ENCODE results near the gene PITHD1.

Gene PITHD1

DNA sequence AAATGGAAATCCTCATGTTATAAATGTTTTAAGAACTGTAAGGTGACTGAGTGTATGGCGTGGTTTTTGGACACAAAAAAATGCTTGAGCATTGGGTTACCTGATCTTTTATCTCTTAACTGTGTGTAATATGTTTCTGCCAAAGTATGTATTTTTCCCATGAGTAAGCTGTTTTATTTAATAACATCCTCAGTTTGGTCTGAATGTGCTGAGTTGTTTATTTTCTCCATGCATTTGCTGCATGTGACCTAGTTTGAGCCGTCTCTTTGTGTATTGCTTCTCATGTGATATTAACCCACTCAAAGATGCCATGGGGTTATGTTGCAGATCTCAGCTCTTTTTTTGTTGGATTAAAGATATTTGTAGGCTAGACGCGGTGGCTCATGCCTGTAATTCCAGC is 6.6 kb downstream of the PITHD1 start:
- Histone ChIP-seq H3K27ac (peak overlapping the region; percentile 91), H3K36me3 (ENCODE audit: insufficient read depth, low read length) (peaks cover 73% of the 10 kb centered on the region), H3K9ac (ENCODE audit: insufficient read length) (peak overlapping the region; percentile 73), H3K4me3 (0 out of 2 replicates have a peak overlapping the region, but pooled peaks have one; percentile 5), H3K9me3 (ENCODE audit: low read depth, low read length) (no peaks in the 10 kb centered on the region)
- DNase-seq (ENCODE audit: low read depth, low spot score): no peak
- TF ChIP-seq POLR2AphosphoS5 (IDR thresholded peaks at IDR 0.05; ENCODE audit: borderline replicate concordance, low read depth, low read length) (no peak), FOXP2 (optimal IDR thresholded peaks at IDR 0.05; ENCODE audit: control extremely low read depth, extremely low read length, insufficient read depth) (no peak), EZH2 (IDR thresholded peaks at IDR 0.05) (no peak)

GRCh38 chr1:23787701-23788100 is 9.5 kb downstream of the PITHD1 start:
- Histone ChIP-seq H3K9me3 (ENCODE audit: low read depth, low read length) (no peaks in the 10 kb centered on the region), H3K4me3 (no peak overlapping the region), H3K9ac (ENCODE audit: insufficient read length) (no peak overlapping the region), H3K36me3 (ENCODE audit: insufficient read depth, low read length) (peaks cover 47% of the 10 kb centered on the region), H3K27ac (peak overlapping the region; percentile 32; the same call in 1 of the 2 replicates)
- no peak for DNase-seq (ENCODE audit: low read depth, low spot score)
- TF ChIP-seq POLR2AphosphoS5 (IDR thresholded peaks at IDR 0.05; ENCODE audit: borderline replicate concordance, low read depth, low read length): no peak
- no peak for TF ChIP-seq EZH2 (IDR thresholded peaks at IDR 0.05)
- TF ChIP-seq FOXP2 (optimal IDR thresholded peaks at IDR 0.05; ENCODE audit: control extremely low read depth, extremely low read length, insufficient read depth): no peak

GRCh38 chr1:23788695-23789094 is 10.5 kb downstream of the PITHD1 start:
- peaks cover 43% of the 10 kb centered on the region for H3K36me3 ChIP-seq (ENCODE audit: insufficient read depth, low read length)

DNA sequence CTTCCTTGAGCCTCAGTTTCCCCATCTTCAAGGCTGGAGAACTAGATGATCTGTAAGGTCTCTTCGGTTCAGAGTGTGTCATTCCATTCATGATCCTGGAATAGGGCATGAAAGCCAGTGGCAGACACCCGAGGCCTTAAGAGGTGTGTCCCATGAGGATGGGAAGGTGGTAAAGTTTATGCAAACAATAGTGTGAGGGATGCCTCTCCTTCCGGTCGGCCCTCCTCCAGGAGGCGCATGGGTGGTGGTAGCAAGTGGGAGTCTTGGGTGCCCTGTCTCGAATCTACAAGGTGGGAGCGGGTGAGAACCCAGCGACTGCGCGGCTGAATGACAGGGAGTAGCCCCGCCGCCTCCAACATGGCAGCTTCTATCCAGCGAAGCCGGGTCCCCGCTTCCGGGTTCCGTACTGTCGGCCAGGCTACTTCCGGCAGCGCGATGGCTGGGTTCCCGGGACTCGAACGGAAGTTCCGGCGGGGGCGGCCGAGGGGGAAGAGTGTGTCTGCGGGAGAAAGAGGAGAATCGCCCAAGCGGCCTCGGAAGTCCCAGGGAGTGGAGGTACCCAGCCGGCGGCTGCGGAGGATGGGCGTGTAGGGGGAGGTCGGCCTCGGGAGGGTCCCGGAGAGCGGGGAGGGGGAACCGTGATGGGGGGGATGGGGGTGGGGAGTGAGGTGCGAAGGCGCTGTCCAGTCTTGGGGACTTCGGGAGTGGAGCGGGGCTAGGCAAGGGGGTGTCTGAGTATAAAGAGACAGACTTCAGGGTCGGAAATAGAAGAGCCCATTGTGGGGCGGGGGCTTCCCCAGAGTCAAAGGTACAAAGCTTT is 12.7 kb downstream of the PITHD1 start, which contains the start of gene LYPLA2:
LYPLA2 (plus strand) TSS at position 450 of the 820 bp plus-strand sequence. CDS start 1,538 bp downstream, outside the sequence.
- Histone ChIP-seq H3K9me3 (ENCODE audit: low read depth, low read length) (no peaks in the 10 kb centered on the region), H3K4me3 (peak within 1 kb of the TSS; percentile 82), H3K27ac (peak within 1 kb of the TSS; percentile 60; the same call in 1 of the 2 replicates), H3K9ac (ENCODE audit: insufficient read length) (peak within 1 kb of the TSS; percentile 88), H3K36me3 (ENCODE audit: insufficient read depth, low read length) (peaks cover 27% of the 10 kb centered on the region)
- TF ChIP-seq EZH2 (IDR thresholded peaks at IDR 0.05) (no peak), POLR2AphosphoS5 (IDR thresholded peaks at IDR 0.05; ENCODE audit: borderline replicate concordance, low read depth, low read length) (peak; percentile 89), FOXP2 (optimal IDR thresholded peaks at IDR 0.05; ENCODE audit: control extremely low read depth, extremely low read length, insufficient read depth) (peak; percentile 77)
- DNase-seq (ENCODE audit: low read depth, low spot score): no peak

More at GRCh38 chr1:23788695-23789094, 10.5 kb downstream of the PITHD1 start:
- TF ChIP-seq EZH2 (IDR thresholded peaks at IDR 0.05): no peak
- TF ChIP-seq FOXP2 (optimal IDR thresholded peaks at IDR 0.05; ENCODE audit: control extremely low read depth, extremely low read length, insufficient read depth): no peak
- TF ChIP-seq POLR2AphosphoS5 (IDR thresholded peaks at IDR 0.05; ENCODE audit: borderline replicate concordance, low read depth, low read length): no peak
- Histone ChIP-seq H3K4me3 (no peak overlapping the region), H3K9me3 (ENCODE audit: low read depth, low read length) (no peaks in the 10 kb centered on the region), H3K9ac (ENCODE audit: insufficient read length) (no peak overlapping the region), H3K27ac (peak overlapping the region; percentile 68; the same call in 1 of the 2 replicates)
- DNase-seq (ENCODE audit: low read depth, low spot score): no peak

- H3K9ac ChIP-seq (ENCODE audit: insufficient read length): peak overlapping the region; percentile 88
- no peaks in the 10 kb centered on the region for H3K9me3 ChIP-seq (ENCODE audit: low read depth, low read length)
- peak overlapping the region; percentile 82 for H3K4me3 ChIP-seq
- peak overlapping the region; percentile 40; the same call in 1 of the 2 replicates for H3K27ac ChIP-seq
- DNase-seq (ENCODE audit: low read depth, low spot score): no peak
- peaks cover 21% of the 10 kb centered on the region for H3K36me3 ChIP-seq (ENCODE audit: insufficient read depth, low read length)
- TF ChIP-seq FOXP2 (optimal IDR thresholded peaks at IDR 0.05; ENCODE audit: control extremely low read depth, extremely low read length, insufficient read depth) (no peak), EZH2 (IDR thresholded peaks at IDR 0.05) (no peak), POLR2AphosphoS5 (IDR thresholded peaks at IDR 0.05; ENCODE audit: borderline replicate concordance, low read depth, low read length) (no peak)
Observed at GRCh38 chr1:23791516-23792047, 13.4 kb downstream of the PITHD1 start.

GRCh38 chr1:23792151-23792945 is 14.1 kb downstream of the PITHD1 start:
- DNase-seq (ENCODE audit: low read depth, low spot score): no peak
- TF ChIP-seq EZH2 (IDR thresholded peaks at IDR 0.05): no peak
- no peak for TF ChIP-seq POLR2AphosphoS5 (IDR thresholded peaks at IDR 0.05; ENCODE audit: borderline replicate concordance, low read depth, low read length)
- no peak for TF ChIP-seq FOXP2 (optimal IDR thresholded peaks at IDR 0.05; ENCODE audit: control extremely low read depth, extremely low read length, insufficient read depth)
- H3K9me3 ChIP-seq (ENCODE audit: low read depth, low read length): no peaks in the 10 kb centered on the region
- H3K9ac ChIP-seq (ENCODE audit: insufficient read length): peak overlapping the region; percentile 88
- peaks cover 13% of the 10 kb centered on the region for H3K36me3 ChIP-seq (ENCODE audit: insufficient read depth, low read length)
- H3K27ac ChIP-seq: peak overlapping the region; percentile 22; the same call in 1 of the 2 replicates
- peak overlapping the region; percentile 82 for H3K4me3 ChIP-seq

- H3K9ac ChIP-seq (ENCODE audit: insufficient read length): peak overlapping the region; percentile 20
- TF ChIP-seq EZH2 (IDR thresholded peaks at IDR 0.05) (no peak), POLR2AphosphoS5 (IDR thresholded peaks at IDR 0.05; ENCODE audit: borderline replicate concordance, low read depth, low read length) (no peak), FOXP2 (optimal IDR thresholded peaks at IDR 0.05; ENCODE audit: control extremely low read depth, extremely low read length, insufficient read depth) (no peak)
- H3K36me3 ChIP-seq (ENCODE audit: insufficient read depth, low read length): peaks cover 5% of the 10 kb centered on the region; the same call in 1 of the 2 replicates
- H3K27ac ChIP-seq: peak overlapping the region; percentile 42; the same call in 1 of the 2 replicates
- H3K9me3 ChIP-seq (ENCODE audit: low read depth, low read length): no peaks in the 10 kb centered on the region
- peak overlapping the region; percentile 82 for H3K4me3 ChIP-seq
- DNase-seq (ENCODE audit: low read depth, low spot score): no peak
Observed at GRCh38 chr1:23793018-23793781, 15.0 kb downstream of the PITHD1 start.
